Natural killer cell treated with Interleukin-12 subunit alpha and Interleukin-12 subunit beta and Interleukin-15 and Interleukin-18, amount 100 ng/mL, for 72 hours (primary cell): ENCODE data around the gene COL24A1. TPM values are rescaled to one million over a fixed set of nuclear protein-coding genes. Genes with fewer than 3 reads are reported as not detected.
"Not testable (repeated sequence)": the region's sequence is repeated elsewhere in the genome, so short reads cannot be mapped to it uniquely, and the experiment has no call there.

Experiments used
- ATAC-seq, 2 donors: fragments of 150-1000 bp; cut with Tn5 transposase in 1 of 2; sonication (Bioruptor Pico), chemical (Tn5 transposase) in 1 of 2; 2 replicates each; pipeline ENCODE4 v1.10.0; 2021
- DNase-seq: peaks from one replicate; pipeline ENCODE4 v3.0.0; 2022; ENCODE audit warnings: low spot score
- H3K27ac Mint-ChIP-seq, 2 donors: 1 replicate in 1 of 2; 2 replicates in 1 of 2; pipeline ENCODE4 v1.8.0; 2022; ENCODE audit warnings: mixed read lengths in 2 of 2, mild to moderate bottlenecking in 1 of 2, moderate library complexity in 1 of 2
- H3K27me3 Mint-ChIP-seq, 2 donors: 1 replicate in 1 of 2; 2 replicates in 1 of 2; pipeline ENCODE4 v1.8.0; 2022; ENCODE audit warnings: mixed read lengths in 2 of 2
- H3K36me3 Mint-ChIP-seq: one replicate; pipeline ENCODE4 v1.8.0; 2022; ENCODE audit warnings: mixed read lengths
- H3K4me1 Mint-ChIP-seq, 2 donors: 1 replicate in 1 of 2; 2 replicates in 1 of 2; pipeline ENCODE4 v1.8.0; 2022; ENCODE audit warnings: low read depth in 2 of 2, mixed read lengths in 2 of 2, mild to moderate bottlenecking in 1 of 2
- H3K4me3 Mint-ChIP-seq: one replicate; pipeline ENCODE4 v1.8.0; 2022; ENCODE audit warnings: mixed read lengths
- H3K9me3 Mint-ChIP-seq: 2 replicates; pipeline ENCODE4 v1.8.0; 2022; ENCODE audit warnings: mixed read lengths
- total RNA-seq, 2 donors: library from RNA; stranded (reverse); gene quantifications; one replicate each; pipeline ENCODE4 v1.2.3, GENCODE V29; 2022

COL24A1 gene
- total RNA-seq, 2 donors from 2014 or later = not detected

DNA sequence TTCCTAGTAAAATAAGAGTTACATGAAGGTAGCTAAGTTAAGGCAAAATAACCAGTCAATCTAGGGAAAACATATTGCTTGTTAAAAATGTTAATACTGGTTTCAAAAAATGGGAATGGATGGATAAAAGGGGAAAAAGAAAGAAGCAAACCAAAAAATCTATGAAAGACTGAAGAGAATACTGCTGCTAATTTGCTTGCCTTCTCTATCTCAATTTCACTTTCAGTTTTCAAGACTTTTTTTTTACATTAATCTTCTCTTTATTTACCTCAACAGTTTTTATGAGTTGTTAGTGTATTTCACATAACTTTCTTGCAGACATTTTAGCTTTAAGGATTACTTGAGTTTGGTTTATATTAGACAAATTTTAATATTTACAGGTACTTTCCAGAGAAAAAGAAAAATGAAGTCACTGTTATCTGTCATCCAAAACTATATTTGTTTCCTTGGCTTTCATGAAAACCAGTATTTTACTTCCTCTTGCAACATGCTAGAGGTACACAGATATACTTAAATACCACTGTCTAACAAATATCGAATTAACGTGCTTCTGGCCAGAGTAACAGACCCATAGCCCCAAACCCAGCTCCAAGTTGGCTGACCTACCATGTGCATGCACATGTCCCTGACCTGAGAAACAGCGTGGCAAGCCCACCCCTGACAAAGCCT lies 70.7 kb downstream of the COL24A1 start:
- Mint-ChIP-seq H3K27me3 (no peaks in the 10 kb centered on the region), H3K27ac (no peak overlapping the region), H3K9me3 (no peaks in the 10 kb centered on the region), H3K4me1 (peaks cover 0 to 4% of the 10 kb centered on the region in 2 donors), H3K36me3 (no peaks in the 10 kb centered on the region), H3K4me3 (no peak overlapping the region)
- DNase-seq (no peak), ATAC-seq (no peak)

DNA sequence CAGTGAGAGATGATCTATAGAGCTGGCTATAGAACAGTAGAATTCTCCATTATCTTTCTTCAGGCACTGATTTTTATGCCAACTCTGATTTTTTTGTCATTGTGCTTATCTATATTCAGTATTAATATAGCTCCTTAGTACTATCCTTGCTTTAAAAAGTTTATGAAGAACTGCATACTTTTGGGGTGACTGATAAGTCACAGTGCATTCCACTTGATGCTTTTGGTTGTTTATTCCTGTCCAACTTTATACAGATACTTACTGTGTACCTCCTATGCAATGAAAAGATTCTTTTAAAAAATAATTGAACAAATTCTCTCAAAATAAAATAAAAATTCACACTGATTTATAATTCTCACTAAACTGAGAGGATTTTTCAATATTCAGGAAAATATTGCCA lies 71.6 kb downstream of the COL24A1 start:
- peaks cover 0 to 4% of the 10 kb centered on the region in 2 donors for H3K4me1 Mint-ChIP-seq
- ATAC-seq (no peak), DNase-seq (no peak)
- no peak overlapping the region for H3K27ac Mint-ChIP-seq
- H3K27me3 Mint-ChIP-seq = no peaks in the 10 kb centered on the region
- H3K4me3 Mint-ChIP-seq = no peak overlapping the region
- no peaks in the 10 kb centered on the region for H3K36me3 Mint-ChIP-seq
- no peaks in the 10 kb centered on the region for H3K9me3 Mint-ChIP-seq

DNA sequence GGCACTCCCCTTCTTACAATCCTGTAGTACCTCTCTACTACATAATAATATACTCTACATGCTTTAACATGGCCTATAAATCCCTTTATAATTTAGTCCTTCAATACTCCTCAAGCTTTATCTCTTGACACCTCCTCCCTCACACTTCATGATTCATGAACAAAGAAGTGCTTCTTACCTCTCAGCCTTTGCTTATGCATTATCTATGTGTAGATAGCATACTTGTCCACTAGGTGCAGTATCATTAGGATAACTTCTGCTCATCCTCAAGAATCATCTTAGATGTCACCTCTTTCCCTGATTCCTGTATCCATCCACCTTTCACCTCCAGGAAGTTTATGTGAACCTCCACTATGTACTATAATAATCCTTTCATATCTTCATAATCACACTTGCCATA lies 74.4 kb downstream of the COL24A1 start:
- Mint-ChIP-seq H3K27me3 (no peaks in the 10 kb centered on the region), H3K4me3 (no peak overlapping the region), H3K4me1 (peaks cover 0 to 4% of the 10 kb centered on the region in 2 donors), H3K9me3 (peaks cover under 1% of the 10 kb centered on the region), H3K36me3 (no peaks in the 10 kb centered on the region), H3K27ac (no peak overlapping the region)
- ATAC-seq (no peak), DNase-seq (no peak)

- not testable (repeated sequence) for ATAC-seq, H3K27me3 Mint-ChIP-seq, H3K27ac Mint-ChIP-seq, DNase-seq, H3K4me1 Mint-ChIP-seq, H3K36me3 Mint-ChIP-seq, H3K4me3 Mint-ChIP-seq
- H3K9me3 Mint-ChIP-seq = peaks cover 30% of the 10 kb centered on the region
These were observed 84.1 kb downstream of the COL24A1 start for GRCh38 chr1:86072474-86072873.

- not testable (repeated sequence) for H3K4me1 Mint-ChIP-seq, H3K4me3 Mint-ChIP-seq, ATAC-seq
These were observed 84.7 kb downstream of the COL24A1 start for GRCh38 chr1:86071870-86072269.

GRCh38 chr1:86069757-86070145 lies 86.8 kb downstream of the COL24A1 start:
- no peaks in the 10 kb centered on the region for H3K36me3 Mint-ChIP-seq
- H3K4me1 Mint-ChIP-seq = no peaks in the 10 kb centered on the region
- no peak overlapping the region for H3K4me3 Mint-ChIP-seq
- no peak overlapping the region for H3K27ac Mint-ChIP-seq
- DNase-seq (no peak), ATAC-seq (no peak)
- H3K9me3 Mint-ChIP-seq = peaks cover 22% of the 10 kb centered on the region
- no peaks in the 10 kb centered on the region for H3K27me3 Mint-ChIP-seq

More at GRCh38 chr1:86071870-86072269, 84.7 kb downstream of the COL24A1 start:
- DNase-seq, H3K27ac Mint-ChIP-seq, H3K36me3 Mint-ChIP-seq, H3K27me3 Mint-ChIP-seq: not testable (repeated sequence)
- peaks cover 27% of the 10 kb centered on the region for H3K9me3 Mint-ChIP-seq

- no peak overlapping the region for H3K4me3 Mint-ChIP-seq
- peaks cover 18% of the 10 kb centered on the region for H3K9me3 Mint-ChIP-seq
- no peaks in the 10 kb centered on the region for H3K27me3 Mint-ChIP-seq
- no peak for ATAC-seq
- DNase-seq = no peak
- H3K27ac Mint-ChIP-seq = no peak overlapping the region
- H3K36me3 Mint-ChIP-seq = no peaks in the 10 kb centered on the region
- H3K4me1 Mint-ChIP-seq = no peaks in the 10 kb centered on the region
These were observed 87.5 kb downstream of the COL24A1 start for GRCh38 chr1:86068841-86069756.

- Mint-ChIP-seq H3K9me3 (peaks cover 17% of the 10 kb centered on the region), H3K4me3 (no peak overlapping the region), H3K27ac (no peak overlapping the region), H3K4me1 (no peaks in the 10 kb centered on the region), H3K27me3 (no peaks in the 10 kb centered on the region), H3K36me3 (no peaks in the 10 kb centered on the region)
- ATAC-seq = no peak
- DNase-seq = no peak
These were observed 88.3 kb downstream of the COL24A1 start for GRCh38 chr1:86068271-86068721.

DNA sequence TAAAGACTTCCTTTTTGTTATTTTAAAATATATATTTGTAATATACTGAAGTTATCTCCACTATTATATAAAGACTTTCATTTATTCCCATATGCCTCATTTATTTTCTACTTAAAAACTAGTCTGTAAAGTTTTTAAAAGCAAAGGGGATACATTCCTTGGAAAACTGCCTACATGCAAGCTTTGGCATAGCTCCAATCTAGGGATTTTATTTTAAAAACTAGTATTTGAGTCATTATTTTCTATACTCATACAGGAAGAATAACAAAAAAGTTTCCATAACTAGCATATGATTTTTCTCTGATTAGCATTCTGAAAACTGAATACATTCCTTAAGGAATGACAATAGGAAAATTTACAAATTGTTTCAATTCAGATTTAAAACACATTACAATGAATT lies 88.9 kb downstream of the COL24A1 start:
- H3K27ac Mint-ChIP-seq = no peak overlapping the region
- H3K36me3 Mint-ChIP-seq = no peaks in the 10 kb centered on the region
- ATAC-seq = no peak
- peaks cover 11% of the 10 kb centered on the region for H3K9me3 Mint-ChIP-seq
- H3K4me1 Mint-ChIP-seq = no peaks in the 10 kb centered on the region
- H3K4me3 Mint-ChIP-seq = no peak overlapping the region
- H3K27me3 Mint-ChIP-seq = no peaks in the 10 kb centered on the region
- DNase-seq = no peak

GRCh38 chr1:86064899-86065298 lies 91.7 kb downstream of the COL24A1 start:
- H3K27ac Mint-ChIP-seq = no peak overlapping the region
- H3K4me3 Mint-ChIP-seq = no peak overlapping the region
- H3K36me3 Mint-ChIP-seq = no peaks in the 10 kb centered on the region
- DNase-seq (no peak), ATAC-seq (no peak)
- H3K9me3 Mint-ChIP-seq = peaks cover 6% of the 10 kb centered on the region
- no peaks in the 10 kb centered on the region for H3K4me1 Mint-ChIP-seq
- no peaks in the 10 kb centered on the region for H3K27me3 Mint-ChIP-seq

DNA sequence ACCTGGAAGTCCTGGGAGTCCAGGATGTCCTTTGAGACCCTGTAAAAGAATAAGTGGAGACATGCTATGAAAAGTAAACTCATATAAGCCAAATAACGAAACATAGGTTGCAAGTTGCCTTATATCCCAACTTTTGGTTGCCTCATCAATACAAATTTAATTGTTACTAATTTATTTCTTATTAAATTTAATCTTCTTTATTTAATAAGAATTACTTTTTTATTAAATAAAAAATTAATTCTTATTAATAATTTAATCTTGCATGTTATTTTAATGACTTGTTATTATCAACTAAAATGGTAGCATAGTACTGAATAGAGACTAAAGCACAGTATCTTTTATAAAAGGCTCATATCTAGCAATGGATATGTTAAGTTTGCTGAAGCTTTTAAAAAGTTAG lies 92.9 kb downstream of the COL24A1 start:
- H3K27ac Mint-ChIP-seq = no peak overlapping the region
- no peaks in the 10 kb centered on the region for H3K4me1 Mint-ChIP-seq
- ATAC-seq = no peak
- no peak overlapping the region for H3K4me3 Mint-ChIP-seq
- H3K27me3 Mint-ChIP-seq = no peaks in the 10 kb centered on the region
- no peaks in the 10 kb centered on the region for H3K36me3 Mint-ChIP-seq
- DNase-seq = no peak
- peaks cover 3% of the 10 kb centered on the region for H3K9me3 Mint-ChIP-seq

DNA sequence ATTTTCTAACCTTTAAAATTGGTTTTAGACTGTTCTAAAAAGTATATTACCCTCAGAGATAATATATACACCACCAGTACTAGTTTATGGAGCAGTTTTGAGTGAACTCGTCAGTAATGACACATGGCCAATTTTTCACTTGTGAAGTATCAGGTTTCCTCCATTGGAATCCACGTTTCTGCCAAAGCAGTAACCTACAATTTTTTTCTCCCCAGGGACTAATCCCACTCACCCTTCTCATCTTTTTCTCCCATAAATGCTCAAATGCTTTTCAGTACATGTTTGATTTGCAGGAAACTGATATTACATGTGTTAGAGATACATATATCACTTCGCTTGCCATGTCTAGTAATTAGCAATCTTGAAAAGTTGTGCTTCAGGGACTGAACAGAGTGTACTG lies 94.1 kb downstream of the COL24A1 start:
- DNase-seq (no peak), ATAC-seq (no peak)
- no peaks in the 10 kb centered on the region for H3K27me3 Mint-ChIP-seq
- no peaks in the 10 kb centered on the region for H3K36me3 Mint-ChIP-seq
- no peaks in the 10 kb centered on the region for H3K4me1 Mint-ChIP-seq
- no peak overlapping the region for H3K4me3 Mint-ChIP-seq
- no peak overlapping the region for H3K27ac Mint-ChIP-seq
- peaks cover 3% of the 10 kb centered on the region for H3K9me3 Mint-ChIP-seq

DNA sequence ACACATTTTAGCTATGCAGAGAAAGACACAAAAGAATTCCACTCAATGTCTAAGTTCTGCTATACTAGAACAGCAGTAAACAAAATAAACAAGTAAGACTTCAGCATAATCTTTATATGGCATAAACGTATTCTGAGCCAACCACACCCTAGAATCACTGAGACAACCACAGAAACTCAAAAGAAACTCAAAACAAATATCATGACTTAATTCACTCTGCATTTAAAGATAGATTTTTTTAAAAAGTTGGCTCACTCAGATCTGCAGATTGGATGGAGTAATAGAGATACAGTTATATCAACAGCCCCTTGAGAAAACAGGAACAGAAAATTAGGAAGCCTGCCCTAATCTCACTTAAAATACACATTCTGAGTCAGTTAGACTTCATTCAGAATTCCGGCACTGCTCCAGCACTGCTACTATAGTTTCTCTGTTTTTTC lies 95.0 kb downstream of the COL24A1 start:
- Mint-ChIP-seq H3K27ac (no peak overlapping the region), H3K4me3 (no peak overlapping the region), H3K9me3 (peaks cover 3% of the 10 kb centered on the region), H3K4me1 (no peaks in the 10 kb centered on the region), H3K27me3 (no peaks in the 10 kb centered on the region), H3K36me3 (no peaks in the 10 kb centered on the region)
- DNase-seq (no peak), ATAC-seq (no peak)

- H3K36me3 Mint-ChIP-seq = no peaks in the 10 kb centered on the region
- no peak overlapping the region for H3K27ac Mint-ChIP-seq
- H3K27me3 Mint-ChIP-seq = no peaks in the 10 kb centered on the region
- H3K9me3 Mint-ChIP-seq = no peaks in the 10 kb centered on the region
- DNase-seq (no peak), ATAC-seq (no peak)
- no peak overlapping the region for H3K4me3 Mint-ChIP-seq
- H3K4me1 Mint-ChIP-seq = no peaks in the 10 kb centered on the region
These were observed 102.2 kb downstream of the COL24A1 start for GRCh38 chr1:86054396-86054795.
